RWPE2 (cell line): ENCODE measurements around the gene ZSWIM3.

Source experiments
- ATAC-seq: fragments of 200-7000 bp; cut with Tn5 transposase; 3 replicates; pipeline ENCODE4 v1.9.1; 2021; ENCODE audit warnings: low read depth
- DNase-seq: peaks from one replicate; pipeline ENCODE4 v3.0.0-alpha.2; 2020; ENCODE audit warnings: low spot score
- H3K27ac ChIP-seq: fragments of 450-650 bp; 2 replicates; pipeline ENCODE4 v1.5.1; 2017; ENCODE audit warnings: mild to moderate bottlenecking; ENCODE audit not compliant: poor library complexity, severe bottlenecking
- H3K27me3 ChIP-seq: fragments of 250-450 bp; sonication (Bioruptor Pico); 2 replicates; pipeline ENCODE4 v1.5.1; 2021; ENCODE audit warnings: mild to moderate bottlenecking, moderate library complexity; ENCODE audit not compliant: insufficient read depth, poor library complexity, severe bottlenecking
- H3K36me3 ChIP-seq: fragments of 250-450 bp; sonication (Bioruptor Pico); 2 replicates; pipeline ENCODE4 v1.5.1; 2020; ENCODE audit warnings: low read depth, mild to moderate bottlenecking, moderate library complexity
- H3K4me1 ChIP-seq: fragments of 250-450 bp; sonication (Bioruptor Pico); 2 replicates; pipeline ENCODE4 v1.5.1; 2021; ENCODE audit warnings: mild to moderate bottlenecking, moderate library complexity; ENCODE audit not compliant: insufficient read depth, poor library complexity, severe bottlenecking
- H3K4me3 ChIP-seq: fragments of 250-450 bp; sonication (Bioruptor Pico); 2 replicates; pipeline ENCODE4 v1.5.1; 2021; ENCODE audit warnings: mild to moderate bottlenecking, moderate library complexity; ENCODE audit not compliant: severe bottlenecking
- H3K9me3 ChIP-seq: fragments of 250-450 bp; sonication (Bioruptor Pico); 2 replicates; pipeline ENCODE4 v1.5.1; 2021; ENCODE audit warnings: mild to moderate bottlenecking, moderate library complexity; ENCODE audit not compliant: severe bottlenecking
- TF ChIP-seq, protein P1 (sequence below): fragments of 450-650 bp; IDR thresholded peaks from one replicate; pipeline ENCODE4 v1.5.1; 2017; ENCODE audit warnings: mild to moderate bottlenecking, moderate library complexity; ENCODE audit not compliant: poor library complexity, severe bottlenecking

ZSWIM3 gene

DNA sequence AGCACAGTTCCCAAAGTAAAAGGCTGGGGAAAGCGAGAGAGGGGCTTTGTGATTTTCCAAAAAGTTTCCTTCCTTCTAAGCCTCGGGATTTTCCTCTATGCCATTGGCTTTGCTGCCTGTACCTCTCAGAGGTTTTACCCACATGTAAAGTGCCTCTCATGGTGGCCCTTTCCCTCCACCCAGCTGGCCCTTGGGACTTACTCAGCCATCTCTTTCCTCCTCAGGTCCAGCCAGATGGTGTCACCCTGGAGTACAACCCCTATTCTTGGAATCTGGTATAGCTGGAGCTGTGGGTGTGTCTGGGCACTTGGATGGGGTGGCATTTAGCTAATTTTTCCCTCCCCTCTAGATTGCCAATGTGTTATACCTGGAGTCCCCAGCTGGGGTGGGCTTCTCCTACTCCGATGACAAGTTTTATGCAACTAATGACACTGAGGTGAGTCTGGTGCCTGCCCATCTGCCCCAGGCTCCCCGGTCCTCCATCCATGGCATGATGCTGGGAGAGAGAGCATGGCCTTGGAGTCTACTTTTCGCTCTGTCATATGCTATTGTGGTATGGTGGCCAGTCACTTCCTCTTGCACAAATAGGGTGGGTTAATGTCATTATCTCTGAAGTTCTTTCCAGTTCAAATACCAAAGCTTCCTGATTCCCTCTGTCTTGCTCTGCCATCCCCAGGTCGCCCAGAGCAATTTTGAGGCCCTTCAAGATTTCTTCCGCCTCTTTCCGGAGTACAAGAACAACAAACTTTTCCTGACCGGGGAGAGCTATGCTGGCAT lies 34.8 kb downstream of the ZSWIM3 start:
- Histone ChIP-seq H3K27ac (no peak overlapping the region), H3K4me1 (no peaks in the 10 kb centered on the region), H3K4me3 (peak overlapping the region; percentile 72), H3K36me3 (peaks cover 30% of the 10 kb centered on the region), H3K27me3 (no peaks in the 10 kb centered on the region), H3K9me3 (no peaks in the 10 kb centered on the region)
- ATAC-seq (0 out of 3 replicates have a peak, but pooled peaks have one; percentile 5), DNase-seq (peak; percentile 69)
- TF ChIP-seq, protein P1, sequence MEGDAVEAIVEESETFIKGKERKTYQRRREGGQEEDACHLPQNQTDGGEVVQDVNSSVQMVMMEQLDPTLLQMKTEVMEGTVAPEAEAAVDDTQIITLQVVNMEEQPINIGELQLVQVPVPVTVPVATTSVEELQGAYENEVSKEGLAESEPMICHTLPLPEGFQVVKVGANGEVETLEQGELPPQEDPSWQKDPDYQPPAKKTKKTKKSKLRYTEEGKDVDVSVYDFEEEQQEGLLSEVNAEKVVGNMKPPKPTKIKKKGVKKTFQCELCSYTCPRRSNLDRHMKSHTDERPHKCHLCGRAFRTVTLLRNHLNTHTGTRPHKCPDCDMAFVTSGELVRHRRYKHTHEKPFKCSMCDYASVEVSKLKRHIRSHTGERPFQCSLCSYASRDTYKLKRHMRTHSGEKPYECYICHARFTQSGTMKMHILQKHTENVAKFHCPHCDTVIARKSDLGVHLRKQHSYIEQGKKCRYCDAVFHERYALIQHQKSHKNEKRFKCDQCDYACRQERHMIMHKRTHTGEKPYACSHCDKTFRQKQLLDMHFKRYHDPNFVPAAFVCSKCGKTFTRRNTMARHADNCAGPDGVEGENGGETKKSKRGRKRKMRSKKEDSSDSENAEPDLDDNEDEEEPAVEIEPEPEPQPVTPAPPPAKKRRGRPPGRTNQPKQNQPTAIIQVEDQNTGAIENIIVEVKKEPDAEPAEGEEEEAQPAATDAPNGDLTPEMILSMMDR: no peak

DNA sequence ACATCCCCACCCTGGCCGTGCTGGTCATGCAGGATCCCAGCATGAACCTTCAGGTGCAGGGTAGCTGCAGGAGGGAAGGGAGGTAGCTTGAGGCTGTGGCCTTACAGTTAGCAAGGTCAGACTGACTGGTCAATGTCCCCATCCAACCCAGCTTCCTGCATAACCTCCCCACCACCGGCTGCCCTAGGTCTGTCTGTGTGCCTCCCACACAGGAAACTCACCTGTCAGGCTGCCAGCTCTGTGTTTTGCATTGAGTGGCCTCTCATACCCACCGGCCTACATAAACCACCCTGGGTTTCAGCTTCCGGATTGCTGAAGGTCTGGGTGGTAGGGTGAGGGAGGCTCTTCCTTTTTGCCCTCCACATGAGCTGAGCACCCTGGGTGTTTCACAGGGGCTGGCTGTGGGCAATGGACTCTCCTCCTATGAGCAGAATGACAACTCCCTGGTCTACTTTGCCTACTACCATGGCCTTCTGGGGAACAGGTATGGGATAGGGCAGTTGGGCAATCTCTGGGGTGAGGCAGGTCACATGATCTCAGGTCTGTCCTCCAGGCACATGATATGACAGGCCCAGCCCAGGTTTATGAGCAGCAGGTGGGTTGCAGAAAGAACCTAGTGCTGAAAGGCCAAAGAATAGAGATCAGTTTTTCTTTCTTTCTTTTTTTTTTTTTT lies 35.5 kb downstream of the ZSWIM3 start:
- Histone ChIP-seq H3K36me3 (peaks cover 37% of the 10 kb centered on the region), H3K27ac (no peak overlapping the region), H3K4me3 (no peak overlapping the region), H3K27me3 (no peaks in the 10 kb centered on the region), H3K9me3 (no peaks in the 10 kb centered on the region), H3K4me1 (no peaks in the 10 kb centered on the region)
- TF ChIP-seq, protein P1: no peak
- no peak for ATAC-seq
- peak; percentile 77 for DNase-seq

DNA sequence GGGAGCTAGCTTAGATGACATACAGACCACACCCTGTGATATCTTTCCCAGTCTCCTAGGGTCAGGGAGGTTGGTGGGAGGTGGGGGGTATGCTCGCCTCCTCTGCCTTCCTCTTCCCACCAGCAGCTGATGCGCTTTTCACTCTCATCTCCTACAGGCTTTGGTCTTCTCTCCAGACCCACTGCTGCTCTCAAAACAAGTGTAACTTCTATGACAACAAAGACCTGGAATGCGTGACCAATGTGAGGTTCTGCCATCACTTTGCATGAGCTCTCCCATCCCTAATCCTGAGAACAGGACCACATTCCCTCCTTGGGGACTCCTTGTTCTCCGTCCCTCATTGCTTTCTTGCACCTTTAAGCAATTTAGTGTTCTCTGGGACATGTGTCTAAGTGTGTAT lies 36.4 kb downstream of the ZSWIM3 start:
- TF ChIP-seq, protein P1: no peak
- Histone ChIP-seq H3K27me3 (no peaks in the 10 kb centered on the region), H3K9me3 (no peaks in the 10 kb centered on the region), H3K4me1 (no peaks in the 10 kb centered on the region), H3K4me3 (no peak overlapping the region), H3K27ac (no peak overlapping the region), H3K36me3 (peaks cover 38% of the 10 kb centered on the region)
- DNase-seq: peak; percentile 52
- no peak for ATAC-seq

DNA sequence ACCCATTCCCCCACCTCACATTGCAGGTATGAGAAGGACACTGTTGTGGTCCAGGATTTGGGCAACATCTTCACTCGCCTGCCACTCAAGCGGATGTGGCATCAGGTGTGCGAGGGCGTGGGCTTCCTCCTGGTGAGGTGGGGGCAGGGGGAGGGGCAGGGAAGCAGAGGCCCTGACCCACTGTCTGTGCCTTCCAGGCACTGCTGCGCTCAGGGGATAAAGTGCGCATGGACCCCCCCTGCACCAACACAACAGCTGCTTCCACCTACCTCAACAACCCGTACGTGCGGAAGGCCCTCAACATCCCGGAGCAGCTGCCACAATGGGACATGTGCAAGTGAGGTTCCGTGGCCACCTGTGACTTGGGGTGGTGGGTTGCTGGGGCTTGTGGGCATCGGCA lies 37.4 kb downstream of the ZSWIM3 start:
- no peaks in the 10 kb centered on the region for H3K9me3 ChIP-seq
- DNase-seq (peak; percentile 78), ATAC-seq (no peak)
- no peak overlapping the region for H3K4me3 ChIP-seq
- TF ChIP-seq, protein P1: no peak
- no peaks in the 10 kb centered on the region for H3K27me3 ChIP-seq
- no peak overlapping the region for H3K27ac ChIP-seq
- no peaks in the 10 kb centered on the region for H3K4me1 ChIP-seq
- H3K36me3 ChIP-seq: peaks cover 38% of the 10 kb centered on the region
